ENCODE measurements around the gene RRP12.

DNA sequence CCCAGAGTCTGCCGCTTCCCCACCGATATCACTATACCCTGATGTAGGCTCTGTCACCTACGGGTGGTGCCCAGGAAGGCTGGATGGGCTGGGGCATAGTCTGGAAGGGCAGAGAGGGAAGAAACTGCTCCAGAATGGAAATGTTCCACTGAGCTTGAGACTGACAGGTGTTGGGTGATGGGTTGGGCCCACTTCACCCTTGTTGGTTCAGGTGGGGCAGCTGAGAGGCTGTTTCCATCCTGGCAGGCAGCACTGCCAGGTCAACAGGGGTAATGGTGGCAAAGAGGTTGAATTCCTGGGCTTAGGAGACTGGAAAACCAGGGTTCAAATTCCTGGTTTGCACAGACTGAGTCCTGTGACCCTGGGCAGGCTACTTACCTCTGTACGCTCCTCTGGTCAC lies 38.1 kb downstream of the RRP12 start:
- TF ChIP-seq, protein P1, sequence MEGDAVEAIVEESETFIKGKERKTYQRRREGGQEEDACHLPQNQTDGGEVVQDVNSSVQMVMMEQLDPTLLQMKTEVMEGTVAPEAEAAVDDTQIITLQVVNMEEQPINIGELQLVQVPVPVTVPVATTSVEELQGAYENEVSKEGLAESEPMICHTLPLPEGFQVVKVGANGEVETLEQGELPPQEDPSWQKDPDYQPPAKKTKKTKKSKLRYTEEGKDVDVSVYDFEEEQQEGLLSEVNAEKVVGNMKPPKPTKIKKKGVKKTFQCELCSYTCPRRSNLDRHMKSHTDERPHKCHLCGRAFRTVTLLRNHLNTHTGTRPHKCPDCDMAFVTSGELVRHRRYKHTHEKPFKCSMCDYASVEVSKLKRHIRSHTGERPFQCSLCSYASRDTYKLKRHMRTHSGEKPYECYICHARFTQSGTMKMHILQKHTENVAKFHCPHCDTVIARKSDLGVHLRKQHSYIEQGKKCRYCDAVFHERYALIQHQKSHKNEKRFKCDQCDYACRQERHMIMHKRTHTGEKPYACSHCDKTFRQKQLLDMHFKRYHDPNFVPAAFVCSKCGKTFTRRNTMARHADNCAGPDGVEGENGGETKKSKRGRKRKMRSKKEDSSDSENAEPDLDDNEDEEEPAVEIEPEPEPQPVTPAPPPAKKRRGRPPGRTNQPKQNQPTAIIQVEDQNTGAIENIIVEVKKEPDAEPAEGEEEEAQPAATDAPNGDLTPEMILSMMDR (conservative IDR thresholded peaks at IDR 0.05; ENCODE audit: low read depth, low read length): no peak
- no peak for TF ChIP-seq EZH2 (IDR thresholded peaks at IDR 0.05; ENCODE audit: borderline replicate concordance, low read depth, low read length, poor library complexity, severe bottlenecking)
